HG03469 (cell line): ENCODE data around the gene SLC6A5.

Experiments
- ATAC-seq: cut with Tn5 transposase; IDR thresholded peaks from one replicate; pipeline ENCODE4 v1.9.1; 2021; ENCODE audit warnings: mild to moderate bottlenecking, moderate library complexity, moderate number of reproducible peaks; ENCODE audit not compliant: unreplicated experiment

SLC6A5 gene

GRCh38 chr11:20618083-20618482 lies 18.7 kb downstream of the SLC6A5 start:
- ATAC-seq: no peak

- ATAC-seq: no peak
Measured at GRCh38 chr11:20620988-20621387, 21.6 kb downstream of the SLC6A5 start.

- no peak for ATAC-seq
Measured at GRCh38 chr11:20621679-20622078, 22.3 kb downstream of the SLC6A5 start.

- ATAC-seq: no peak
Measured at GRCh38 chr11:20623252-20623651, 23.8 kb downstream of the SLC6A5 start.

GRCh38 chr11:20626279-20626678 lies 26.9 kb downstream of the SLC6A5 start:
- no peak for ATAC-seq

- no peak for ATAC-seq
Measured at GRCh38 chr11:20627026-20627425, 27.6 kb downstream of the SLC6A5 start.

GRCh38 chr11:20627701-20628100 lies 28.3 kb downstream of the SLC6A5 start:
- no peak for ATAC-seq

GRCh38 chr11:20631519-20632168 lies 32.2 kb downstream of the SLC6A5 start:
- no peak for ATAC-seq

GRCh38 chr11:20632169-20632532 lies 32.7 kb downstream of the SLC6A5 start:
- ATAC-seq: no peak

GRCh38 chr11:20634044-20634443 lies 34.6 kb downstream of the SLC6A5 start:
- ATAC-seq: no peak

GRCh38 chr11:20634781-20635180 lies 35.4 kb downstream of the SLC6A5 start:
- no peak for ATAC-seq

- no peak for ATAC-seq
Measured at GRCh38 chr11:20638074-20638473, 38.7 kb downstream of the SLC6A5 start.

GRCh38 chr11:20639688-20640087 lies 40.3 kb downstream of the SLC6A5 start:
- no peak for ATAC-seq

GRCh38 chr11:20640401-20640800 lies 41.0 kb downstream of the SLC6A5 start:
- no peak for ATAC-seq

GRCh38 chr11:20644360-20644759 lies 45.0 kb downstream of the SLC6A5 start:
- ATAC-seq: no peak

- no peak for ATAC-seq
Measured at GRCh38 chr11:20647976-20648565, 48.7 kb downstream of the SLC6A5 start.

- no peak for ATAC-seq
Measured at GRCh38 chr11:20652150-20652806, 52.9 kb downstream of the SLC6A5 start.

GRCh38 chr11:20654038-20654437 lies 54.6 kb downstream of the SLC6A5 start:
- ATAC-seq: no peak

GRCh38 chr11:20656901-20657300 lies 57.5 kb downstream of the SLC6A5 start:
- no peak for ATAC-seq

GRCh38 chr11:20658135-20658534 lies 58.7 kb downstream of the SLC6A5 start:
- no peak for ATAC-seq

- ATAC-seq: no peak
Measured at GRCh38 chr11:20661445-20661844, 62.0 kb downstream of the SLC6A5 start.

- no peak for ATAC-seq
Measured at GRCh38 chr11:20661850-20662249, 62.4 kb downstream of the SLC6A5 start.
